Measurements from ENCODE around the gene IQGAP2. TPM values are rescaled to one million over a fixed set of nuclear protein-coding genes. Genes with fewer than 3 reads are reported as not detected.

The IQGAP2 gene
- total RNA-seq, 3 donors from 2014 or later (not counting 1 experiment from before 2014, with no cell fraction given) = 172 to 218 (median 207) TPM

DNA sequence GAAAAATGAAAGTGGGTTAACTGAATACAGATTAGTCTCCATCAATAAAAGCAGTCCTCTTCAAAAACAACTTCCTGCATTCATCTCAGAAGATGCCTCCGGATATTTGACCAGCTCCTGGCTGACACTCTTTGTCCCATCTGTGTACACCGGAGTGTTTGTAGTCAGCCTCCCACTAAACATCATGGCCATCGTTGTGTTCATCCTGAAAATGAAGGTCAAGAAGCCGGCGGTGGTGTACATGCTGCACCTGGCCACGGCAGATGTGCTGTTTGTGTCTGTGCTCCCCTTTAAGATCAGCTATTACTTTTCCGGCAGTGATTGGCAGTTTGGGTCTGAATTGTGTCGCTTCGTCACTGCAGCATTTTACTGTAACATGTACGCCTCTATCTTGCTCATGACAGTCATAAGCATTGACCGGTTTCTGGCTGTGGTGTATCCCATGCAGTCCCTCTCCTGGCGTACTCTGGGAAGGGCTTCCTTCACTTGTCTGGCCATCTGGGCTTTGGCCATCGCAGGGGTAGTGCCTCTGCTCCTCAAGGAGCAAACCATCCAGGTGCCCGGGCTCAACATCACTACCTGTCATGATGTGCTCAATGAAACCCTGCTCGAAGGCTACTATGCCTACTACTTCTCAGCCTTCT, 329.4 kb downstream of the IQGAP2 start:
- Mint-ChIP-seq H3K27ac (peak overlapping the region; percentile 90 to 95), H3K4me1 (peaks cover 57 to 61% of the 10 kb centered on the region in 2 donors), H3K27me3 (ENCODE audit: low read depth in 2 of 2) (no peaks in the 10 kb centered on the region), H3K9me3 (peaks cover 0 to 6% of the 10 kb centered on the region in 2 donors), H3K36me3 (peaks cover 30% of the 10 kb centered on the region), H3K4me3 (peak overlapping the region; percentile 72)
- intact Hi-C loops (cut with micrococcal nuclease) = loop anchor here (10.0 kb wide), 1 partner anchor 1398 kb away; the partner anchor contains the start of gene HMGCR
- Histone ChIP-seq H3K4me1 (ENCODE audit: control insufficient read depth, insufficient read depth, low read length) (peaks cover 33% of the 10 kb centered on the region), H3K27ac (ENCODE audit: low read length) (peak overlapping the region; percentile 82), H3K27me3 (ENCODE audit: control insufficient read depth, insufficient read depth, low read length) (no peaks in the 10 kb centered on the region), H3K9me3 (ENCODE audit: control insufficient read depth, insufficient read depth, low read length) (peaks cover 10% of the 10 kb centered on the region), H3K36me3 (ENCODE audit: control insufficient read depth, insufficient read depth, low read length) (peaks cover 14% of the 10 kb centered on the region), H3K4me3 (ENCODE audit: low read length) (peak overlapping the region; percentile 9)
- 71% methylated on average over 15 of the region's 15 CpGs for WGBS (ENCODE audit: insufficient coverage)
- ATAC-seq (peak in 1 of 3 donors; percentile 33), DNase-seq (peak in 1 of 2 donors; percentile 57)
- TF ChIP-seq, protein P1, sequence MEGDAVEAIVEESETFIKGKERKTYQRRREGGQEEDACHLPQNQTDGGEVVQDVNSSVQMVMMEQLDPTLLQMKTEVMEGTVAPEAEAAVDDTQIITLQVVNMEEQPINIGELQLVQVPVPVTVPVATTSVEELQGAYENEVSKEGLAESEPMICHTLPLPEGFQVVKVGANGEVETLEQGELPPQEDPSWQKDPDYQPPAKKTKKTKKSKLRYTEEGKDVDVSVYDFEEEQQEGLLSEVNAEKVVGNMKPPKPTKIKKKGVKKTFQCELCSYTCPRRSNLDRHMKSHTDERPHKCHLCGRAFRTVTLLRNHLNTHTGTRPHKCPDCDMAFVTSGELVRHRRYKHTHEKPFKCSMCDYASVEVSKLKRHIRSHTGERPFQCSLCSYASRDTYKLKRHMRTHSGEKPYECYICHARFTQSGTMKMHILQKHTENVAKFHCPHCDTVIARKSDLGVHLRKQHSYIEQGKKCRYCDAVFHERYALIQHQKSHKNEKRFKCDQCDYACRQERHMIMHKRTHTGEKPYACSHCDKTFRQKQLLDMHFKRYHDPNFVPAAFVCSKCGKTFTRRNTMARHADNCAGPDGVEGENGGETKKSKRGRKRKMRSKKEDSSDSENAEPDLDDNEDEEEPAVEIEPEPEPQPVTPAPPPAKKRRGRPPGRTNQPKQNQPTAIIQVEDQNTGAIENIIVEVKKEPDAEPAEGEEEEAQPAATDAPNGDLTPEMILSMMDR (IDR thresholded peaks at IDR 0.05) = no peak

DNA sequence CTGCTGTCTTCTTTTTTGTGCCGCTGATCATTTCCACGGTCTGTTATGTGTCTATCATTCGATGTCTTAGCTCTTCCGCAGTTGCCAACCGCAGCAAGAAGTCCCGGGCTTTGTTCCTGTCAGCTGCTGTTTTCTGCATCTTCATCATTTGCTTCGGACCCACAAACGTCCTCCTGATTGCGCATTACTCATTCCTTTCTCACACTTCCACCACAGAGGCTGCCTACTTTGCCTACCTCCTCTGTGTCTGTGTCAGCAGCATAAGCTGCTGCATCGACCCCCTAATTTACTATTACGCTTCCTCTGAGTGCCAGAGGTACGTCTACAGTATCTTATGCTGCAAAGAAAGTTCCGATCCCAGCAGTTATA, 329.9 kb downstream of the IQGAP2 start:
- Mint-ChIP-seq H3K9me3 (peaks cover 0 to 6% of the 10 kb centered on the region in 2 donors), H3K4me1 (peaks cover 62 to 63% of the 10 kb centered on the region in 2 donors), H3K36me3 (peaks cover 30% of the 10 kb centered on the region), H3K4me3 (peak overlapping the region; percentile 72), H3K27ac (peak overlapping the region; percentile 90 to 95), H3K27me3 (ENCODE audit: low read depth in 2 of 2) (no peaks in the 10 kb centered on the region)
- intact Hi-C loops (cut with micrococcal nuclease) = loop anchor here (10.0 kb wide), 1 partner anchor 1398 kb away; the partner anchor contains the start of gene HMGCR
- WGBS (ENCODE audit: insufficient coverage) = 49% methylated on average over 13 of the region's 13 CpGs
- Histone ChIP-seq H3K27me3 (ENCODE audit: control insufficient read depth, insufficient read depth, low read length) (no peaks in the 10 kb centered on the region), H3K4me1 (ENCODE audit: control insufficient read depth, insufficient read depth, low read length) (peaks cover 38% of the 10 kb centered on the region), H3K9me3 (ENCODE audit: control insufficient read depth, insufficient read depth, low read length) (peaks cover 10% of the 10 kb centered on the region), H3K36me3 (ENCODE audit: control insufficient read depth, insufficient read depth, low read length) (peaks cover 14% of the 10 kb centered on the region), H3K27ac (ENCODE audit: low read length) (peak overlapping the region; percentile 82), H3K4me3 (ENCODE audit: low read length) (peak overlapping the region; percentile 9)
- ATAC-seq (peak; percentile 74 to 85 (median 83)), DNase-seq (peak; percentile 54 to 87)
- TF ChIP-seq, protein P1 (IDR thresholded peaks at IDR 0.05) = no peak

DNA sequence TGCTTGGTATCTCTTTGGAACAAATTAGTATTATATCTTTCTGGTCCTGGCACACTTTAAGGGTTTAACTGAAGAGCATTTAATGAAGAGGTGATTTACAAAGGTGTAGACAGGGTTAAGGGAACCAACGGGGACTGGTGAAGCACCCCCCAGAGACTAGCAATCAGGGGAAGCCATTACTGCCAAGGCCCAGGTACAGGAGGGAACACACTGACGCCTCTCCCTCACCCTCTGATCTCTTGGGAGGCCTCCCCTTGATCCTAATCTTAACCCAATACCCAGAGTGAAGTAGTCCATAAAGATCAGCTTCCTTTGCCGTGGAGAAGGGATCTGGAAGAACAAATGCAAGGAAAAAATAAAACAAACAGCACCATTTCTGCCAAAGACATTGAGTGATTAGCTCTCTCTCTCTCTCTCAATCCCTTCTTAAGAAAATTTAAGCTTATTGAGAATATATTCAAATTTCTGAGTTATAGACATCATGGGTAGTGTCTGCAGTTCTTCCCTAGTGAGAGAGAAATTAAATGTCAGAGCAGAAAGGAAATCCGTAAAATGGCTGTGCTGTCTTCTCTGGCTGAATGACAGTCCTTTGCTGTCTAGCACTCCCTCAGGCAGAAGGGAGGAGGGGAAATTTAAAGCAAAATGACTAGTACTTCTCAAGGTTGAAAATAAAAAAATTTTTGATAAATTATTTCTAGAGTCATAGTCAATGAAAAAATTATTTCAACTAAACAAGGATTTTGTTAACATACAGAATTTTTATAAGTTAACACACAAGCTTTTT, 332.9 kb downstream of the IQGAP2 start:
- Mint-ChIP-seq H3K36me3 (peaks cover 12% of the 10 kb centered on the region), H3K4me1 (peaks cover 62 to 63% of the 10 kb centered on the region in 2 donors), H3K27me3 (ENCODE audit: low read depth in 2 of 2) (no peaks in the 10 kb centered on the region), H3K4me3 (peak overlapping the region; percentile 71), H3K9me3 (no peaks in the 10 kb centered on the region), H3K27ac (peak overlapping the region; percentile 95 to 97)
- WGBS (ENCODE audit: insufficient coverage) = 89% methylated on average over 4 of the region's 4 CpGs
- Histone ChIP-seq H3K4me3 (ENCODE audit: low read length) (no peak overlapping the region), H3K4me1 (ENCODE audit: control insufficient read depth, insufficient read depth, low read length) (peaks cover 64% of the 10 kb centered on the region), H3K27ac (ENCODE audit: low read length) (peak overlapping the region; percentile 56), H3K9me3 (ENCODE audit: control insufficient read depth, insufficient read depth, low read length) (no peaks in the 10 kb centered on the region), H3K27me3 (ENCODE audit: control insufficient read depth, insufficient read depth, low read length) (no peaks in the 10 kb centered on the region), H3K36me3 (ENCODE audit: control insufficient read depth, insufficient read depth, low read length) (peaks cover 7% of the 10 kb centered on the region)
- intact Hi-C loops (cut with micrococcal nuclease) = loop anchor here (10.0 kb wide), 1 partner anchor 1401 kb away; the partner anchor contains the start of gene HMGCR
- ATAC-seq (no peak), DNase-seq (peak in 1 of 2 donors; percentile 49)
- TF ChIP-seq, protein P1 (IDR thresholded peaks at IDR 0.05) = no peak
